Gastroesophageal sphincter (tissue), 4 donors: ENCODE results near the gene PIGL. TPM values are rescaled to one million over a fixed set of nuclear protein-coding genes. Genes with fewer than 3 reads are reported as not detected.

ENCODE experiments used
- ATAC-seq: fragments of 150-250 bp; one replicate; pipeline ENCODE4 v1.9.1; 2016; ENCODE audit warnings: mild to moderate bottlenecking, moderate library complexity
- H3K27ac ChIP-seq, 4 donors: fragments of 200-600 bp; sonication (generic) in 3 of 4; 1 replicate in 3 of 4; 2 replicates in 1 of 4; pipeline ENCODE4 v1.5.1; 2016 to 2019
- H3K27me3 ChIP-seq: fragments of 200-600 bp; sonication (generic); one replicate; pipeline ENCODE4 v1.5.1; 2019
- H3K36me3 ChIP-seq, 2 donors: fragments of 200-600 bp; sonication (generic); one replicate each; pipeline ENCODE4 v1.5.1; 2019; ENCODE audit warnings: control low read depth in 1 of 2
- H3K4me1 ChIP-seq, 3 donors: fragments of 200-600 bp; sonication (generic); 1 replicate in 2 of 3; 2 replicates in 1 of 3; pipeline ENCODE4 v1.5.1; 2016 to 2019; ENCODE audit warnings: control low read depth in 2 of 3
- H3K4me3 ChIP-seq, 2 donors: fragments of 200-600 bp; sonication (generic); one replicate each; pipeline ENCODE4 v1.5.1; 2019; ENCODE audit warnings: mild to moderate bottlenecking in 1 of 2, moderate library complexity in 1 of 2
- H3K9me3 ChIP-seq, 3 donors: fragments of 200-600 bp; sonication (generic); one replicate each; pipeline ENCODE4 v1.5.1; 2017 to 2019; ENCODE audit warnings: control low read depth in 2 of 3
- EP300 ChIP-seq: sonication (generic); formaldehyde crosslinking; IDR thresholded peaks from one replicate; pipeline ENCODE4 v1.6.1; 2017; ENCODE audit warnings: antibody characterized with exemption, mild to moderate bottlenecking
- POLR2A ChIP-seq, 2 donors: fragments of 450-650 bp; IDR thresholded peaks; one replicate each; pipeline ENCODE4 v1.6.1; 2017; ENCODE audit warnings: antibody characterized with exemption in 2 of 2, mild to moderate bottlenecking in 2 of 2, moderate library complexity in 1 of 2
- POLR2AphosphoS5 ChIP-seq: sonication (generic); formaldehyde crosslinking; IDR thresholded peaks from one replicate; pipeline ENCODE4 v1.6.1; 2017; ENCODE audit warnings: antibody characterized with exemption
- WGBS, 2 donors: methylation state at CpG; one replicate each; pipeline ENCODE4 v1.1.5; 2018; ENCODE audit warnings: low coverage in 1 of 2; 5-methylcytosine and 5-hydroxymethylcytosine counted together
- total RNA-seq, 4 donors: library from RNA; depleted of rRNA; stranded (reverse); fragments of >200 nt; gene quantifications; one replicate each; pipeline ENCODE4 v1.1.0, GENCODE V29; 2016
- TF ChIP-seq, protein P1 (sequence below), 4 experiments: fragments of 200-600 bp in 2 of 4; fragments of 450-650 bp in 2 of 4; sonication (generic) in 1 of 4; IDR thresholded peaks; one replicate each; pipeline ENCODE4 v1.5.1; 2017 to 2019; ENCODE audit warnings: antibody characterized with exemption in 4 of 4, mild to moderate bottlenecking in 2 of 4, moderate library complexity in 2 of 4

Gene PIGL
- total RNA-seq, 4 donors from 2014 or later, result 5.6 to 73.0 (median 29.6) TPM

DNA sequence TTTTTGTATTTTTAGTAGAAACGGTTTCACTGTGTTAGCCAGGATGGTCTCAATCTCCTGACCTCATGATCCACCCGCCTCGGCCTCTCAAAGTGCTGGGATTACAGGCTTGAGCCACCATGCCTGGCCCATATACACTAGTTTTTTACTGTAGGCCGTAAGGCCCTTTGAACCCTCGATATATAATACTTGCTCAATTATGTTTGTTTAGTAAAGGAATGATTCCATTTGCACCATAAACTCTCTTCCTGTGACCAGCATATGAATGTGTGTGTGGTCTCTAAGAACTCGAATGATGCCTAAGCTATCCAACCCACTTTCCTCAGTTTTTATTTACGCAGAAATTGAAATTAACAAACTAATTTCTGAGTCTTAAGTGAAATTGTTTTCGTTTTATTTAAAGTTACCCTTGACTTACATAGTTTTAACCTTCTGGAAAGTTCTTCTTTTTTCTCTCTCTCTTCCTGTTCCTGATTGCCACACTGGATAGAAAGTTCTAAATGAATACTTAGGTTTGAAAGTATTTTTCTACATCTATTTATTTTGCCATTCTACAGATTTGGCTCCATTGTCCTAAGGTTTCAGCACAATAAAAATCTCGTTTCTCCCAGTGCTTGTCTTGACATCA lies 37.9 kb downstream of the PIGL start:
- 65 to 69% methylated on average over 5 to 9 of the region's 9 CpGs for WGBS, 2 donors
- peak overlapping the region in 2 of 4 donors; percentile 47 to 72 for H3K27ac ChIP-seq

DNA sequence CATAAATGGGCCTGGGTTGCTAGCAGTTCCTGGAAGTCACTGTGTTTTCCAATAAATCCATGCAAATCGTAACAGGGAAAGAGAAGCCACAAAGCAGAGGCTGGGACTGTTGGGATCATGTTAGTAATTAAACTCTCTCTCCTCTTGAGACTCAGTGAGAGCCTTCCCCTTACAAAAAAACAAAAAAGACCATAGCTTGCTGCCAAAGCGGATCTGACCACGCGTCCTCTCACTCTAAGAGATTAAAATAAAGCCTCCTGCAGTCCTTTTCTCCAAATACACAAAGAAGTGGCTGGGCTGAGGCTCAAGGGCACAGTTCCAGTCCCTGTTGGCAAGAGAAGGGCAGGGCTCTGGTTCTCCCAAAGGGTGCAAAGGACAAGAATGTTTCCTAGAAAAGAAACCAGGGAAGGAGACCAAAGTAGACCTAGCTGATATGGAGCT lies 38.5 kb downstream of the PIGL start:
- peaks cover 0 to 28% (median 6%) of the 10 kb centered on the region in 3 donors for H3K4me1 ChIP-seq
- peak overlapping the region in 3 of 4 donors; percentile 29 to 72 (median 47) for H3K27ac ChIP-seq
- no peaks in the 10 kb centered on the region for H3K27me3 ChIP-seq
- TF ChIP-seq, protein P1, sequence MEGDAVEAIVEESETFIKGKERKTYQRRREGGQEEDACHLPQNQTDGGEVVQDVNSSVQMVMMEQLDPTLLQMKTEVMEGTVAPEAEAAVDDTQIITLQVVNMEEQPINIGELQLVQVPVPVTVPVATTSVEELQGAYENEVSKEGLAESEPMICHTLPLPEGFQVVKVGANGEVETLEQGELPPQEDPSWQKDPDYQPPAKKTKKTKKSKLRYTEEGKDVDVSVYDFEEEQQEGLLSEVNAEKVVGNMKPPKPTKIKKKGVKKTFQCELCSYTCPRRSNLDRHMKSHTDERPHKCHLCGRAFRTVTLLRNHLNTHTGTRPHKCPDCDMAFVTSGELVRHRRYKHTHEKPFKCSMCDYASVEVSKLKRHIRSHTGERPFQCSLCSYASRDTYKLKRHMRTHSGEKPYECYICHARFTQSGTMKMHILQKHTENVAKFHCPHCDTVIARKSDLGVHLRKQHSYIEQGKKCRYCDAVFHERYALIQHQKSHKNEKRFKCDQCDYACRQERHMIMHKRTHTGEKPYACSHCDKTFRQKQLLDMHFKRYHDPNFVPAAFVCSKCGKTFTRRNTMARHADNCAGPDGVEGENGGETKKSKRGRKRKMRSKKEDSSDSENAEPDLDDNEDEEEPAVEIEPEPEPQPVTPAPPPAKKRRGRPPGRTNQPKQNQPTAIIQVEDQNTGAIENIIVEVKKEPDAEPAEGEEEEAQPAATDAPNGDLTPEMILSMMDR (IDR thresholded peaks at IDR 0.05), result no peak
- TF ChIP-seq EP300 (no peak), POLR2AphosphoS5 (peak; percentile 58), POLR2A (IDR thresholded peaks at IDR 0.05) (no peak)
- peak; percentile 69 for ATAC-seq
- no peaks in the 10 kb centered on the region for H3K9me3 ChIP-seq
- no peaks in the 10 kb centered on the region for H3K36me3 ChIP-seq
- peak overlapping the region in 1 of 2 donors; percentile 29 for H3K4me3 ChIP-seq
- WGBS, 2 donors, result 9 to 17% methylated on average over 1 to 4 of the region's 4 CpGs

More for the DNA sequence above, 37.9 kb downstream of the PIGL start:
- no peaks in the 10 kb centered on the region for H3K27me3 ChIP-seq
- H3K9me3 ChIP-seq, result no peaks in the 10 kb centered on the region
- TF ChIP-seq EP300 (no peak), POLR2AphosphoS5 (no peak), POLR2A (IDR thresholded peaks at IDR 0.05) (no peak)
- TF ChIP-seq, protein P1 (IDR thresholded peaks at IDR 0.05), result no peak
- no peaks in the 10 kb centered on the region for H3K36me3 ChIP-seq
- ATAC-seq, result no peak
- peaks cover 0 to 28% (median 6%) of the 10 kb centered on the region in 3 donors for H3K4me1 ChIP-seq
- H3K4me3 ChIP-seq, result no peak overlapping the region

DNA sequence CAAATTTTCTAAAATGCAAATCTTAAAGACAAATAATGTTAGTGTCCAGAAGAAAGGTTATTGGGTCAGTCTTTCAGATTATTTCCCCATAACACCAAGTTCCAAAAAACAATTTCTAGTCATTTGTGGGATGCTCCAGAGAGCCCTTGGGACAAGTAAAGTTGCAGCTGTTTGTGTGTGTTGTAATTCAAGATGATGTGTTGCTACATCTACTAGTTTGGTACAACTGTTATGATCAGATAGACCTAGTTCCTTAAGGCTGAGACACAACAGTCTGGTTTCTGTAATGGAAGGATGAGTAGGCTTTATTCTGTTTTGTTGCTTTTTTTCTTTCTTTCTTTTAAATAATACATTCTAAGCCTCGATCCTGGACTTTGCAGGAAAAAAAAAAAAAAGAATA lies 41.9 kb downstream of the PIGL start:
- H3K4me1 ChIP-seq, result peaks cover 0 to 28% (median 6%) of the 10 kb centered on the region in 3 donors
- no peaks in the 10 kb centered on the region for H3K36me3 ChIP-seq
- H3K4me3 ChIP-seq, result no peak overlapping the region
- no peaks in the 10 kb centered on the region for H3K9me3 ChIP-seq
- peak; percentile 18 for TF ChIP-seq POLR2AphosphoS5
- TF ChIP-seq POLR2A (IDR thresholded peaks at IDR 0.05), result no peak
- 67 to 78% methylated on average over 1 of the region's 1 CpG for WGBS, 2 donors
- H3K27ac ChIP-seq, result no peak overlapping the region
- ATAC-seq, result peak; percentile 77
- H3K27me3 ChIP-seq, result no peaks in the 10 kb centered on the region

DNA sequence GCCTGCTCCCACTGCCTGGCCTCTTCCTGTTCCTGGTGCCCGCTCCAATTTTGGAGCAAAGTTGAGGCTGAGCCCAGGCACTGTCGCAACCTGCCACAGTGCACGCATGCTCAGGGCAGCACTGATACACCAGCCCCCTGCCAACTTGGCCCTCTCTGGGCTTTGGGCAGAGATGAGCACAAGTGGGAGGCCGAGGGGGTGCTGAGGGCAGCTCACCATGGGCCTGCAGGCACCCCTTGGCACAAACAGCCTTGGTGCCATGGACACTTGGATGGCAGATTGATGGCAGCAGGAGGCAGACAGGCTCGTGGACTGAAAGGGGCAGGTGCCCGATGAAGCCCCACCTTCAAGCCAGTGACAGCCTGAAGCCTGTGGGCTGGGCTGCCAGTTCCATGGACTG lies 42.9 kb downstream of the PIGL start:
- Histone ChIP-seq H3K36me3 (no peaks in the 10 kb centered on the region), H3K4me1 (peaks cover 0 to 22% (median 6%) of the 10 kb centered on the region in 3 donors), H3K27me3 (no peaks in the 10 kb centered on the region), H3K27ac (no peak overlapping the region), H3K9me3 (no peaks in the 10 kb centered on the region), H3K4me3 (no peak overlapping the region)
- TF ChIP-seq EP300 (no peak), POLR2AphosphoS5 (no peak), POLR2A (IDR thresholded peaks at IDR 0.05) (no peak)
- TF ChIP-seq, protein P1 (IDR thresholded peaks at IDR 0.05), result no peak
- no CpG with 5 or more reads among the region's 6 CpGs for WGBS, 2 donors
- ATAC-seq, result no peak

DNA sequence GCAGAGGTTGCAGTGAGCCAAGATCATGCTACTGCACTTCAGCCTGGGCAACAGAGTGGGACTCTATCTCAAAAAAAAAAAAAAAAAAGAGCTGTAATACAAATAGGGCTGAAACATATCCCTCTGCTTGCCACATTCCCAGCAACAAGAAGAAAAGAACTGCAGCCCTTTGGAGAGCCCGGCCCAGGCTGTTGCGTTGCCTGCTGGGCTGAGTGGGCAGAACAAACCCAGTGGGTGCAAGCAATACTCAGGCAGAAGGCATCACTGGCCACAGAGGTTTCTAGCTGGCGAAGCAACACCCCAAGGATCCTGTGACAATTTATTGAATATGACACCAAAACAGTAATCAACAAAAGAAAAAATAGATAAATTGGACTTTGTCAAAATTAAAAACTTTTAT lies 44.0 kb downstream of the PIGL start:
- no peaks in the 10 kb centered on the region for H3K9me3 ChIP-seq
- H3K27ac ChIP-seq, result no peak overlapping the region
- no peak overlapping the region for H3K4me3 ChIP-seq
- H3K36me3 ChIP-seq, result no peaks in the 10 kb centered on the region
- peaks cover 0 to 10% (median 4%) of the 10 kb centered on the region in 3 donors for H3K4me1 ChIP-seq
- TF ChIP-seq, protein P1 (IDR thresholded peaks at IDR 0.05), result no peak
- TF ChIP-seq EP300, result no peak
- WGBS, 2 donors, result 50 to 87% methylated on average over 2 to 3 of the region's 3 CpGs
- no peak for ATAC-seq
- H3K27me3 ChIP-seq, result no peaks in the 10 kb centered on the region
